MM.1S (cell line): ENCODE measurements around the gene HMOX2.
A peak's percentile ranks its signal among the peaks of the same experiment; 100 is the strongest.

Experiments used
- DNase-seq: peaks from one replicate; pipeline ENCODE4 v3.0.0-alpha.2; 2015
- H2AFZ ChIP-seq: fragments of 300-600 bp; sonication (generic); 2 replicates; pipeline ENCODE4 v1.6.0; 2016; ENCODE audit warnings: antibody characterized with exemption, low read length
- H3F3A ChIP-seq: fragments of 300-600 bp; sonication (generic); 2 replicates; pipeline ENCODE4 v1.6.1; 2016; ENCODE audit warnings: mild to moderate bottlenecking, antibody characterized with exemption, low read length, moderate library complexity, mixed read lengths; ENCODE audit not compliant: insufficient read depth
- H3K27ac ChIP-seq: fragments of 300-600 bp; sonication (generic); 2 replicates; pipeline ENCODE4 v1.5.1; 2016; ENCODE audit warnings: mild to moderate bottlenecking, low read length
- H3K27me3 ChIP-seq: fragments of 300-600 bp; sonication (generic); replicated peaks from 2 replicates; pipeline ENCODE4 v1.6.0; 2016; ENCODE audit warnings: low read length; ENCODE audit not compliant: insufficient read depth
- H3K36me3 ChIP-seq: fragments of 300-600 bp; sonication (generic); replicated peaks from 2 replicates; pipeline ENCODE4 v1.6.1; 2016; ENCODE audit warnings: mild to moderate bottlenecking, low read length, mixed read lengths; ENCODE audit not compliant: insufficient read depth
- H3K4me1 ChIP-seq: fragments of 300-600 bp; sonication (generic); 2 replicates; pipeline ENCODE4 v1.6.1; 2016; ENCODE audit warnings: low read length, mixed read lengths
- H3K4me2 ChIP-seq: fragments of 300-600 bp; sonication (generic); 2 replicates; pipeline ENCODE4 v1.6.0; 2016; ENCODE audit warnings: low read depth, low read length
- H3K4me3 ChIP-seq: fragments of 300-600 bp; sonication (generic); 2 replicates; pipeline ENCODE4 v1.5.1; 2016; ENCODE audit warnings: low read length, mixed read lengths
- H3K79me2 ChIP-seq: fragments of 300-600 bp; sonication (generic); 2 replicates; pipeline ENCODE4 v1.6.1; 2016; ENCODE audit warnings: mixed run types, low read length, mixed read lengths
- H3K9ac ChIP-seq: fragments of 300-600 bp; sonication (generic); 2 replicates; pipeline ENCODE4 v1.6.1; 2016; ENCODE audit warnings: low read length, mixed read lengths
- H3K9me2 ChIP-seq: fragments of 300-600 bp; sonication (generic); replicated peaks from 2 replicates; pipeline ENCODE4 v1.6.1; 2016; ENCODE audit warnings: mild to moderate bottlenecking, low read length, mixed read lengths; ENCODE audit not compliant: insufficient read depth
- H3K9me3 ChIP-seq: fragments of 300-600 bp; sonication (generic); replicated peaks from 2 replicates; pipeline ENCODE4 v1.6.1; 2016; ENCODE audit warnings: mild to moderate bottlenecking, low read length, mixed read lengths; ENCODE audit not compliant: insufficient read depth
- H4K20me1 ChIP-seq: fragments of 300-600 bp; sonication (generic); 2 replicates; pipeline ENCODE4 v1.6.1; 2016; ENCODE audit warnings: mild to moderate bottlenecking, low read length, moderate library complexity, mixed read lengths; ENCODE audit not compliant: insufficient read depth
- EZH2 ChIP-seq: fragments of 300-600 bp; sonication (generic); optimal IDR thresholded peaks from 2 replicates; pipeline ENCODE3; 2017; ENCODE audit warnings: low read depth, mild to moderate bottlenecking, antibody characterized with exemption, low read length, mixed read lengths
- EZH2phosphoT487 ChIP-seq: fragments of 300-600 bp; sonication (generic); IDR thresholded peaks from 2 replicates; pipeline ENCODE4 v1.6.1; 2018; ENCODE audit warnings: antibody characterized with exemption, low read length
- TF ChIP-seq, protein P1 (sequence below): fragments of 300-600 bp; sonication (generic); IDR thresholded peaks from 2 replicates; pipeline ENCODE4 v1.5.1; 2016; ENCODE audit warnings: antibody characterized with exemption, low read length, mixed read lengths

HMOX2 gene

GRCh38 chr16:4506450-4506849 is 30.3 kb downstream of the HMOX2 start:
- DNase-seq = peak; percentile 81
- Histone ChIP-seq H2AFZ (no peak overlapping the region), H4K20me1 (no peaks in the 10 kb centered on the region), H3K79me2 (peaks cover 48% of the 10 kb centered on the region), H3K4me1 (peaks cover 27% of the 10 kb centered on the region), H3K9me2 (no peaks in the 10 kb centered on the region), H3K9me3 (no peaks in the 10 kb centered on the region), H3F3A (peaks cover 15% of the 10 kb centered on the region), H3K4me2 (peak overlapping the region; percentile 81; the same call in 1 of the 2 replicates), H3K27me3 (no peaks in the 10 kb centered on the region), H3K9ac (peak overlapping the region; percentile 49; the same call in 1 of the 2 replicates), H3K27ac (peak overlapping the region; percentile 82; the same call in 1 of the 2 replicates), H3K36me3 (0 out of 2 replicates have a peak, but pooled peaks cover 4% of the 10 kb centered on the region), H3K4me3 (no peak overlapping the region)
- TF ChIP-seq EZH2 = no peak
- no peak for TF ChIP-seq EZH2phosphoT487
- TF ChIP-seq, protein P1, sequence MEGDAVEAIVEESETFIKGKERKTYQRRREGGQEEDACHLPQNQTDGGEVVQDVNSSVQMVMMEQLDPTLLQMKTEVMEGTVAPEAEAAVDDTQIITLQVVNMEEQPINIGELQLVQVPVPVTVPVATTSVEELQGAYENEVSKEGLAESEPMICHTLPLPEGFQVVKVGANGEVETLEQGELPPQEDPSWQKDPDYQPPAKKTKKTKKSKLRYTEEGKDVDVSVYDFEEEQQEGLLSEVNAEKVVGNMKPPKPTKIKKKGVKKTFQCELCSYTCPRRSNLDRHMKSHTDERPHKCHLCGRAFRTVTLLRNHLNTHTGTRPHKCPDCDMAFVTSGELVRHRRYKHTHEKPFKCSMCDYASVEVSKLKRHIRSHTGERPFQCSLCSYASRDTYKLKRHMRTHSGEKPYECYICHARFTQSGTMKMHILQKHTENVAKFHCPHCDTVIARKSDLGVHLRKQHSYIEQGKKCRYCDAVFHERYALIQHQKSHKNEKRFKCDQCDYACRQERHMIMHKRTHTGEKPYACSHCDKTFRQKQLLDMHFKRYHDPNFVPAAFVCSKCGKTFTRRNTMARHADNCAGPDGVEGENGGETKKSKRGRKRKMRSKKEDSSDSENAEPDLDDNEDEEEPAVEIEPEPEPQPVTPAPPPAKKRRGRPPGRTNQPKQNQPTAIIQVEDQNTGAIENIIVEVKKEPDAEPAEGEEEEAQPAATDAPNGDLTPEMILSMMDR = peak; percentile 90

- TF ChIP-seq EZH2phosphoT487 = no peak
- TF ChIP-seq, protein P1 = no peak
- TF ChIP-seq EZH2 = no peak
- DNase-seq = no peak
- Histone ChIP-seq H3K36me3 (0 out of 2 replicates have a peak, but pooled peaks cover 4% of the 10 kb centered on the region), H4K20me1 (no peaks in the 10 kb centered on the region), H3K79me2 (peaks cover 51% of the 10 kb centered on the region), H3K4me1 (peaks cover 28% of the 10 kb centered on the region), H3K9me2 (no peaks in the 10 kb centered on the region), H3K9me3 (no peaks in the 10 kb centered on the region), H3K4me2 (no peak overlapping the region), H3K27ac (no peak overlapping the region), H3K27me3 (no peaks in the 10 kb centered on the region), H3F3A (peaks cover 15% of the 10 kb centered on the region), H2AFZ (no peak overlapping the region), H3K9ac (no peak overlapping the region), H3K4me3 (no peak overlapping the region)
Measured at GRCh38 chr16:4507588-4508345, 31.6 kb downstream of the HMOX2 start.

DNA sequence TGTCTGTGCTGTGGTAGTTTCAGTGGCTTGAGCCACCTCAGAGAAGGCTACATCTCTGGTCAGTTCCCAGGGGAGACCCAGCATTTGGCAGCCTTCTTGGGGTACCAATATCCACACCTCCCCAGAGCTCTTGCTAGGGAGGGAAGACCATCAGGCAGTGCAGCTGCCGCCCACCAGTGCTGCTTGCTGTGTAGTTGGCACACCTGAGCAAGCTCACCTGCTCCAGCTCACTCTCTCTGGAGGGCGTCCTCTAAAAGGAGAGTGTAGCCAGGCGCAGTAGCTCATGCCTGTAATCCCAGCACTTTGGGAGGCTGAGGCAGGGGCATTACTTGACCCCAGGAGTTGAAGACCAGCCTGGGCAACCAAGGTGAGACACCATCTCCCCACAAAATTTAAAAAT is 32.6 kb downstream of the HMOX2 start:
- Histone ChIP-seq H3K9me2 (no peaks in the 10 kb centered on the region), H3K9ac (no peak overlapping the region), H3K27me3 (no peaks in the 10 kb centered on the region), H3K4me3 (no peak overlapping the region), H3K27ac (no peak overlapping the region), H2AFZ (no peak overlapping the region), H3K9me3 (no peaks in the 10 kb centered on the region), H3K4me2 (no peak overlapping the region), H3F3A (peaks cover 20% of the 10 kb centered on the region), H3K79me2 (peaks cover 54% of the 10 kb centered on the region), H4K20me1 (no peaks in the 10 kb centered on the region), H3K4me1 (peaks cover 36% of the 10 kb centered on the region), H3K36me3 (0 out of 2 replicates have a peak, but pooled peaks cover 4% of the 10 kb centered on the region)
- no peak for DNase-seq
- TF ChIP-seq EZH2 = no peak
- TF ChIP-seq, protein P1 = no peak
- no peak for TF ChIP-seq EZH2phosphoT487
